Hepatocyte (in vitro differentiated cells): ENCODE results near the gene SORCS3.

Experiments
- EZH2 ChIP-seq: fragments of 200-600 bp; sonication (generic); IDR thresholded peaks from 2 replicates; pipeline ENCODE4 v1.6.1; 2016; ENCODE audit warnings: antibody characterized with exemption, mild to moderate bottlenecking, borderline replicate concordance
- EZH2phosphoT487 ChIP-seq: fragments of 200-600 bp; sonication (generic); IDR thresholded peaks from one replicate; pipeline ENCODE4 v1.6.1; 2018; ENCODE audit warnings: antibody characterized with exemption, mild to moderate bottlenecking, low read depth, moderate library complexity; ENCODE audit not compliant: unreplicated experiment, severe bottlenecking
- TF ChIP-seq, protein P1 (sequence below): fragments of 200-600 bp; sonication (generic); IDR thresholded peaks from 2 replicates; pipeline ENCODE4 v1.5.1; 2016; ENCODE audit warnings: antibody characterized with exemption, mild to moderate bottlenecking; ENCODE audit not compliant: poor library complexity

GRCh38 chr10:105181626-105182025, 540.5 kb downstream of the SORCS3 start:
- TF ChIP-seq, protein P1, sequence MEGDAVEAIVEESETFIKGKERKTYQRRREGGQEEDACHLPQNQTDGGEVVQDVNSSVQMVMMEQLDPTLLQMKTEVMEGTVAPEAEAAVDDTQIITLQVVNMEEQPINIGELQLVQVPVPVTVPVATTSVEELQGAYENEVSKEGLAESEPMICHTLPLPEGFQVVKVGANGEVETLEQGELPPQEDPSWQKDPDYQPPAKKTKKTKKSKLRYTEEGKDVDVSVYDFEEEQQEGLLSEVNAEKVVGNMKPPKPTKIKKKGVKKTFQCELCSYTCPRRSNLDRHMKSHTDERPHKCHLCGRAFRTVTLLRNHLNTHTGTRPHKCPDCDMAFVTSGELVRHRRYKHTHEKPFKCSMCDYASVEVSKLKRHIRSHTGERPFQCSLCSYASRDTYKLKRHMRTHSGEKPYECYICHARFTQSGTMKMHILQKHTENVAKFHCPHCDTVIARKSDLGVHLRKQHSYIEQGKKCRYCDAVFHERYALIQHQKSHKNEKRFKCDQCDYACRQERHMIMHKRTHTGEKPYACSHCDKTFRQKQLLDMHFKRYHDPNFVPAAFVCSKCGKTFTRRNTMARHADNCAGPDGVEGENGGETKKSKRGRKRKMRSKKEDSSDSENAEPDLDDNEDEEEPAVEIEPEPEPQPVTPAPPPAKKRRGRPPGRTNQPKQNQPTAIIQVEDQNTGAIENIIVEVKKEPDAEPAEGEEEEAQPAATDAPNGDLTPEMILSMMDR: no peak
- TF ChIP-seq EZH2 (no peak), EZH2phosphoT487 (no peak)
